H1 (cell line): ENCODE measurements around the gene BRSK2. TPM values are rescaled to one million over a fixed set of nuclear protein-coding genes. Genes with fewer than 3 reads are reported as not detected.

ENCODE experiments used
- BRCA1 ChIP-seq: IDR thresholded peaks from 2 replicates; pipeline ENCODE4 v1.6.1; 2012; ENCODE audit warnings: low read depth, low read length, improper control_type of control experiment
- CHD1 ChIP-seq: IDR thresholded peaks from 2 replicates; pipeline ENCODE4 v1.6.1; 2012; ENCODE audit warnings: low read depth, low read length, improper control_type of control experiment
- CHD2 ChIP-seq: IDR thresholded peaks from 2 replicates; pipeline ENCODE4 v1.6.1; 2012; ENCODE audit warnings: low read length, improper control_type of control experiment
- CHD7 ChIP-seq: fragments of 300-600 bp; sonication (generic); IDR thresholded peaks from 2 replicates; pipeline ENCODE4 v1.7.1; 2012; ENCODE audit warnings: low read length, moderate library complexity, mild to moderate bottlenecking, inconsistent platforms; ENCODE audit not compliant: insufficient replicate concordance
- GTF2F1 ChIP-seq: IDR thresholded peaks from 2 replicates; pipeline ENCODE4 v1.6.1; 2012; ENCODE audit warnings: low read depth, low read length, improper control_type of control experiment, borderline replicate concordance
- KDM5A ChIP-seq: fragments of 200-600 bp; IDR thresholded peaks from 2 replicates; pipeline ENCODE4 v1.7.1; 2012; ENCODE audit warnings: mild to moderate bottlenecking, low read length, inconsistent platforms, mixed read lengths
- SIRT6 ChIP-seq: IDR thresholded peaks from one replicate; pipeline ENCODE4 v1.7.1; 2012; ENCODE audit warnings: low read length, inconsistent platforms
- polyA plus RNA-seq, 7 experiments: library from polyadenylated mRNA; depleted of rRNA in 3 of 7; stranded (reverse) in 5 of 7; unstranded in 2 of 7; fragments of >200 nt in 5 of 7; fragments of 200-250 nt in 2 of 7; gene quantifications; 1 replicate in 5 of 7; 2 replicates in 1 of 7; 4 replicates in 1 of 7; pipeline versions ENCODE4 v1.2.1 to v1.2.3, GENCODE V29; 2011 to 2013; ENCODE audit warnings: missing spikeins in 2 of 7, mixed read lengths in 2 of 7
- total RNA-seq: library from RNA; stranded (reverse); fragmentation: NEBNext Ultra II Directional; extraction: Animal tissue kit (Norgen Biotek cat#: 25700); gene quantifications from 2 replicates; pipeline ENCODE4 v1.2.1, GENCODE V29; 2021

Gene BRSK2
- total and polyA plus RNA-seq, 2 of the 8 experiments (the other 6 are each of a cell fraction or from before 2014, with no cell fraction given), result 17.3 to 27.1 TPM

- no peak for TF ChIP-seq KDM5A
- no peak for TF ChIP-seq GTF2F1
- no peak for TF ChIP-seq BRCA1
- TF ChIP-seq CHD1, result no peak
- TF ChIP-seq CHD2, result no peak
- no peak for TF ChIP-seq SIRT6
- TF ChIP-seq CHD7, result no peak
Measured at GRCh38 chr11:1507381-1508140, 117.8 kb downstream of the BRSK2 start (continued).
